Stimulated activated CD4-positive, alpha-beta T cell treated with anti-CD3 and anti-CD28 coated beads, Interleukin-4, amount 100 ng/mL, for 24 hours (primary cell): Measurements from ENCODE around the gene ACYP2.
"Not testable (repeated sequence)": the region's sequence is repeated elsewhere in the genome, so short reads cannot be mapped to it uniquely, and the experiment has no call there.

ENCODE experiments used
- DNase-seq: peaks from one replicate; pipeline ENCODE4 v3.0.0-alpha.2; 2020

Gene ACYP2

DNA sequence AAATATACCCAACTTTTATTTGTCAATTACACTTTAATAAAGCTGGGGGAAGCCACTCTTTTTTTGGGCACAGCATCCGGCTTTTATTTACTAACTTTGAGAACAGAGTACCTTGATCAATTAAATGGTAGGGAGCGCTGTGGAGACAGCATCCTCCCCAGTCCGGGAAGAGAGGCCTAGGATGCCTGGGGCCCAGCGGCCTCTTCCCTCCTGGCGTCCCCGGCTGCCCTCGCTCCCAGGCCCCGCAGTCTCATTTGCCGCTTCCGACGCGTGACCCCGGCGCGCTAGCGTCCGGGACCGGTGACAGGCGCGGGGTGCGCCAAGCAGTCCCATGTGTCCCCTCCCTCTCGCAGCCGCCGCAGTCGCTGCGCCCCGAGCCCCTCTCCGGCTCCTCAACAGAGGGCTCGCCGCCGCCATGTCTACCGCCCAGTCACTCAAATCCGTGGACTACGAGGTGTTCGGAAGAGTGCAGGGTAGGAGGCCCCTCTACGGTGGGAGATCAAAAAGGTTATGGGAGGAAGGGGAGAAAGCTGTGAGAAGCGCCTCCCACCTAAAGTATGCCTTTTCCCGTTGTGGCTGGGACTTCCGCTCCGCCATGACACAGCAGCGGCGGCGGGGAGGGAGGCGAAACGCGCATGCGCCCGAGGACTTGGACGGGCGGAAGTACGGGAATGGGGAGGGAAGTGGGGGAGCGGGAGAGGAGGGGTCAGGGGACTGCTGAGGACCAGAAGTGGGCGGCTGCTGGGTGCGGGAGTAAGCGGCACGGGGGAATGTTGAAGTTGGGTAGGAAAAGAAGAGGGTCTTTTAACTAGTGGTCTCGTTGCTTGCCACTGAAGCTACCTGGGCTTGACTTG lies at the start of gene ACYP2:
ACYP2 (plus strand) TSS at position 332 of the 854 bp plus-strand sequence.
- DNase-seq = peak; percentile 96

DNA sequence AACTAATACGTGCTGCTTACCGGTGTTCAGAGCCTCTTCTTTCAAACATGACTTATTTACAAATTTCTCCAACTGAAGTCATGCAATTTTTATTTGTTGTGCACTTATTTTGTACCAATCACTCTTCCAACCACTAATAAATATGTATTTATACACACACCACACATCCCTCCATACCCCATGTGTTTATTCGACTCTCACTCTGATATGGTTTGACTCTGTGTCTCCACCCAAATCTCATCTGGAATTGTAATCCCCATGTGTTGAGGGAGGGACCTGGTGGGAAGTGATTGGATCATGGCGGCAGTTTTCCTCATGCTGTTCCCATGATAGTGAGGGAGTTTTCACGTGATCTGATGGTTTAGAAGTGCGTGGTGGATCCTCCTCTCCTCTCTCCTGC lies 49.5 kb upstream of the ACYP2 start:
- no peak for DNase-seq

DNA sequence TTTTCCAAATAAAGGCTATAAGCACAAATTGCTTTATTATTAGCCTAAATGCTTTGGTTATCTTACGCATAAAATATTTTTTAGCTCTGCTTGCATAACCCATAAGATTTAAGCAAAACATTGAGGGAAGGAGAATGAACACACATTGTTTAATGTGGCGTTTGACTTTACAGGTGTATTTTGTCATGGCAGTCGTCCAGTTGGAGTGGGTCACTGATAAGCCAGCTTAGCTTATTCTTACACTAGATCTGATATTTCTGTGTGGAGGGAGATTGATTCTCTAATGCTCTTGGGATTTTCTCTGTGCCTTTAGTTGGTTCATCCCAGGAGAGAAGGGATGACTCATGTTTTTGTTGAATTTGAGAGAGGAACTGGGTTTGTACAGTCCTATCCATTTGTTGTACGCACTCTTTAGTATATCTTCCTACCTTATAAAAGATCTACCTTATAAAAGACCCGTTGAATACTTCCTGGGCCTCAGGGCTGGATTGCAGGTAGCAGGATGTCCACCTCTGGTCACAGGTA lies 47.5 kb upstream of the ACYP2 start:
- no peak for DNase-seq

DNA sequence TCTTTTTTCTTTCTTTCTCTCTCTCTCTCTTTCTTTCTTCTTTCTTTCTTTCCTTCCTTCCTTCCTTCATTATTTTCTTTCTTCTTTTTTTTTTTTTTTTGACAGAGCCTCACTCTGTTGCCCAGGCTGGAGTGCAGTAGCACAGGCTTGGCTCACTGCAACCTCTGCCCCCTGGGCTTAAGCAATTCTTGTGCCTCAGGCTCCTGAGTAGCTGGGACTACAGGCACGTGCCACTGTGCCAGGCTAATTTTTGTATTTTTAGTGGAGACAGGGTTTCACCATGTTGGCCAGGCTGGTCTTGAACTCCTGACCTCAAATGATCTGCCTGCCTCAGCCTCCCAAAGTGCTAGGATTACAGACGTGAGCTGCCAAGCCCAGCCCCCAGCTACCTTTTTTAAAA lies 42.9 kb upstream of the ACYP2 start:
- not testable (repeated sequence) for DNase-seq

DNA sequence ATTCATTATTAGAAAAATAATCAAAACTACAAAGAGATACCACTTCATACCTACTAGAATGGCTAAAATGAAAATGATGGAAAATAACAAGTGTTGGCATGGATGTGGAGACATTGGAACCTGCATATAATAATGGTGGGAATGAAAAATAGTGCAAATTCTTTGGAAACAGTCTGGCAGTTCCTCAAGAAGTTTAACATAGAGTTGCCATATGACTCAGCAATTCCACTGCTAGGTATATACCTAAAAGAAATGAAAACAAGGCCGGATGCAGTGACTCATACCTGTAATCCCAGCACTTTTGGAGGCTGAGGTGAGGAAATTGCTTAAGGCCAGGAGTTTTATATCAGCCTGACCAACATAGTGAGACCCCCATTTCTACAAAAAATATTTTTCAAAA lies 41.6 kb upstream of the ACYP2 start:
- no peak for DNase-seq

DNA sequence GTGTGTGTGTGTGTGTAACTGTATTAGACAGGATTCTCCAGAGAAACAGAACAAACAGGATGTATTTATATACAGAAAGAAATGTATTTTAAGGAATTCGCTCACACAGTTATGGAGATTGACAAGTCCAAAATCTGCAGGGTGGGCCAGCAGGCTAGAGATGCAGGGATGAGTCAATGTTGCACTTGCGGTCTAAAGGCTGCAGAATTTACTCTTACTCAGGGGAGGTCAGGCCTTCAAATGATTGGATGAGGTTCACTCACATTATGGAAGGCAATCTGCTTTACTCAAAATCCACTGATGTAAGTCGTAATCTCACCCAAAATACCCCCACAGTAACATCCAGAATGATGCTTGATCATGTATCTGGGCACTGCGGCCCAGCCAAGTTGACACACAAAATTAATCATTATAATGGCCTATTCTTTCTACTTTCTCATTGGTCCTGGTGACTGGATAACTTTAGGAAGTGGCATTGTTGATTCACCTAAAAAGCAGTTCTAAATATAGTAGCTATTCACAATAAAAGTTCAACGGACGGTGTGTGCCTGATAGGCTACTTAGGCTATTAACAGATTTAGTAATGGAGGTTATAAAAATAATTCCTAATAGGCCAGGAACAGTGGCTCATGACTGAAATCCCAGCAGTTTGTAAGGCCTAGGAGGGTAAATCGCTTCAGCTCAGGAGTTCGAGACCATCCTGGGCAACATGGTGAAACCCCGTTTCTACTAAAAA lies 40.6 kb upstream of the ACYP2 start:
- DNase-seq = no peak

DNA sequence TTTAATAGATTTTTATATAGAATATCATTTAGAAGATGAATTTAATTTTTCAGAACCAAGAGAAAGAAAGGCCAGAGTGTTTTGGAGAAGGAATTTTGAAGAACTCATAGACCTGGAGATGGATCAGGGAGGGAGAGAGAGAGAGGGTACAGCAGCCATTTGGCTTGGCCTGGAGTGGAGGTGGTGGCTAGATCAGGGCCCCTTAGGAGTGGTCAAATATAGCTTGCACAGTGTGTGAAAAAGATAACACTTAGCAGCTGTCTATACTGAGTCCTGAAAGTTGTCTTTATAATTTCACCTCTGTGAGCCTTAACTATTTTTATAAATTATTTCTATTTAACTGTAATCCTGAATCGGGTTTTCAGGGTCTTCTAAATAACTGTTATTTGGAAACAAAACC lies 38.8 kb upstream of the ACYP2 start:
- DNase-seq = no peak

DNA sequence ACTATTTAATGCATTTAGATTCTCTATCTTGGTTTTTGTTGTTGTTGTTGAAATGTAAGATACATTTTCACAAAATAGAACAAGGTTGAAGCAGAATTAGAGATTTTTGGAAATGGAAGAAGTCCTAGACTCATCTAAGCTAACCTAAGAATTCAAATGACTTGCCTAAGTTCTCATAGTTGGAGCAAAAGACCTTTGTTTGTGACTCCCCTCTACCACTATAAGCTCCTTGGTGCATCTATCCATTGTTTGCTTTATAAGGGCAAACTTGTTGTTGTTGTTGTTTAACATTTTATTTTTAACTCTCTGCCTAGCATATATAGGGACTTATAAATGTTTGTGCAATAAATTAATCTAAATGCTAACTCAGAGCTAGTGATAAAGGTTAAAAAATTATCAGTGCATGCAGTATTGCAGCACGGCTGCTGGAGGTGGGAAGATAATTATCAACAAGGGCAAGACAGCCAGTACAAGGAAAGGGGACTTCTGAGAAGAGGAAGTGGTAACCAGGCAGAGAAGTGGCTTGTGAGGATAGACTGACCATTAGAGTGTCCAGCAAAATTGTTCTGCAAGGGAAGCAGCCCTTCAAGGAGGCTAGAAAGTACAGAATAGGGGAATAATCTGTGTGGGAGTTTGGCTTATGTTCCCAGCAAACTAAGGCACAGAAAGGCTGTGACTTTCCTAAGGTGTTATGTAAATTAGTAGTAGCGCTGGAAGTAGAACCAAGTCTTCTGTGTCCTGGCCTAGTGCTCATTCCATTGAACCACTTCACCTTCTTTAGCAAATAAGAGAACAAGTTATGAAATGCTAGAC lies 38.1 kb upstream of the ACYP2 start:
- DNase-seq = no peak

GRCh38 chr2:54079331-54079730 lies 36.1 kb upstream of the ACYP2 start:
- DNase-seq = no peak

DNA sequence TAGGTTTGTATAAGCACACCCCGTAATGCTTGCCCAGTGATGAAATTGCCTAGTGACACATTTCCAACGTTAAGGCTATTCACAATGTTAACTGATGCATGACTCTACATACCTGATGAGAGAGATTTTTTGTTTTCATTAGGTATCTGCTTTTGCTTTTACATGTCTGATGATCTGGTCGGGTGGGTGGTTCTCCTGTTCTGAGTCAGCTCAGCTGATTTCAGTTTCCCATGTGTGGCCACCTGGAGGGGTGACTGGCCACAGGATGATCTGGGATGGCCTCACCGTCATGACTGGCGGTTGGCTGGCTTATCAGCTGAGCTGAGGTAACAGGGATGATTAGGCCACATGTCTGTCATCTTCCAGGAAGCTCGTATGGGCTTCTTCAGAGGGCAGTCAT lies 33.8 kb upstream of the ACYP2 start:
- peak; percentile 43 for DNase-seq

DNA sequence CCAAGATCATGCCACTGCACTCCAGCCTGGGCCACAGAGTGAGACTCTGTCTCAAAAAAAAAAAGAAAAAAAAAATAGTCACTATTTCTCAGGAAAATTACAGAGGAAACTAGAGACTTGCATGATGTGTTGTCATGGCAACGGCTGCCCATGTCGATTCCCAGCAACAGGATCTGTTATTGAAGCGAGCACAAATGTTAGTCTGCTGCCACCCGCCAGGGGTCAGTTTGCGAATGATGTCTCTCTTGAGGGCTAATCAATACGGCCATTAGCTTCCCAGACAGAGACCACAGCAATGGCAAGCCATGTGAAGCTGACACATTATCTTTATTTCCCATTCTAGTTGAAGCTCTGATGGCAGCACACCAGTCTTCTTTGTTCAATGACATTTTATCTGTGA lies 32.4 kb upstream of the ACYP2 start:
- no peak for DNase-seq

GRCh38 chr2:54083445-54083844 lies 32.0 kb upstream of the ACYP2 start:
- DNase-seq = no peak

GRCh38 chr2:54084600-54084999 lies 30.8 kb upstream of the ACYP2 start:
- no peak for DNase-seq

DNA sequence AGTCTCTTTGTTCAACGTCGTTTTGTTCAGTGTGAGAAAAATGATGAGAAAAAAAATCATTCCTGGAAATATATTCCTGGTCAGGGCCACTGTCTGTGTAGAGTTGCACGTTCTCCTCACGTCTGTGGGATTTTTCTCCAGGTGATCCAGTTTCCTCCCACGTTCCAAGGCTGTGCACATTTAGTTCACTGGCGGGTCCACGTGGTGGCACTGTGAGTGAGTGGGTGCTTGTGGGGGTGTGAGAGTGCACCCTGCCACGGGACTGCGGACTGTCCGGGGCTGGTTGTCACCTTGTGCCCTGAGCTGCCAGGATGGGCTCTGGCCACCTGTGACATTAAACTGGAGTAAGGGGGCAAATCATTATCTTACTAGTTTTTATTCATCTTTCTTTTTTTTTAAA lies 30.3 kb upstream of the ACYP2 start:
- no peak for DNase-seq

- DNase-seq = no peak
Measured at GRCh38 chr2:54086157-54086556, 29.3 kb upstream of the ACYP2 start.

DNA sequence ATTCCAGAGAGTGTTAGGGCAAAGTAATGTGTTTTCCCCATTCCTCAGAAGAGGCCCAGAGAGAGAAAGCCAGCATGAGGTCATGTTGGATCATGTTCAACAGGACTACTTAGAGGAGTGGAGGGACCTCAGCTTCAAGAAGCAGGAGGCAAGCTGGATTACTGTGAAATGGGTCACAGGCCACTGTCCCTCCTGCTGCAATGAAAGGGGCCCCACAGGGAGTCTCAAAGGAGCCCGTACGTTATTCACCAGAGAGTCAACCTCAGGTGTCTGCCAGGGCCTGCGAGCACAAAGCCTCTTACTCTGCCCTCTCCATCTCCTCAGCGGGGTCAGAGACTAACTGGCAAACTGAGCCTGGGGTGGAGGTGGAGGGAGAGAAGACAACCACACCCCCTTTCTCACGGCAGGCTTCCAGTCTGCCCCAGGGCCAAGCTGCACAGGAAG lies 27.2 kb upstream of the ACYP2 start:
- no peak for DNase-seq

DNA sequence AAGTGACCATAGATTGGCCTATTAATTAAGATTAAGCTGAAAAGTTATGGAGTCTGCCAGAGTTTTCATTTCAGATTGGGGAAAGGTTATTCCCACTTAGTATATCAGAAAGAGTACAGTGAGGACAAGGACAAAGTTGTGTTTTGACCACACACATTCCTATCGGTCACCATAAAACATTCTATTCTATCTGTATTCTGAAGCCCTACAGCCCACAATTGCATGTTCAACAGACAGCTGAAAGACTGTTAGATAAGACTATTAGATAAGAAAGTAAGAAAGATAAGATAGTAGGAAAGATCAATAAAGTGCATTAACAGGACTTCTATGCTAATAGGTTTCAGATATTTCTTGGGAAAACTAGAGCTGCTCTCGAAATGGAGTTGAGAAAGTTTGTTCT lies 26.7 kb upstream of the ACYP2 start:
- DNase-seq = no peak

GRCh38 chr2:54090521-54091117 lies 24.8 kb upstream of the ACYP2 start:
- no peak for DNase-seq

DNA sequence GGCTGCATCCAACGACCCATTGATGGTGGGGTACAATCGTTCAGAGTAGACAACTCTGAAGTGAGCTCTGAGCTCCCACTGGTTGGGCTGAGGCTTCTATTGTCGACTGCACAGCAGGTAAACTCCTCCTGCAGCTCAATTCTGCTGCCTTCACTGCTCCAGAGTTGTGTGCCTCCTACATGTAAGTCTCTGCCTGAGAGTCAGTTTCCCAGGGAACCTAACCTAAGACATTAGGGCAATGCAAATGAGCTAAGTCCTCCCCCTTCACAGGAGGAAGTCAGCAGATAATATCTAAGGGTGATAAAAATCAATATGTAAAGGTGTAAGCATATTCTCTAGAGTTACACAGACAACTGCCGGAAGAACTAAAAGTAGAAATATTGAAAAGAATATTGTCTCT lies 22.5 kb upstream of the ACYP2 start:
- DNase-seq = no peak

- not testable (repeated sequence) for DNase-seq
Measured at GRCh38 chr2:54095406-54095805, 20.0 kb upstream of the ACYP2 start.

DNA sequence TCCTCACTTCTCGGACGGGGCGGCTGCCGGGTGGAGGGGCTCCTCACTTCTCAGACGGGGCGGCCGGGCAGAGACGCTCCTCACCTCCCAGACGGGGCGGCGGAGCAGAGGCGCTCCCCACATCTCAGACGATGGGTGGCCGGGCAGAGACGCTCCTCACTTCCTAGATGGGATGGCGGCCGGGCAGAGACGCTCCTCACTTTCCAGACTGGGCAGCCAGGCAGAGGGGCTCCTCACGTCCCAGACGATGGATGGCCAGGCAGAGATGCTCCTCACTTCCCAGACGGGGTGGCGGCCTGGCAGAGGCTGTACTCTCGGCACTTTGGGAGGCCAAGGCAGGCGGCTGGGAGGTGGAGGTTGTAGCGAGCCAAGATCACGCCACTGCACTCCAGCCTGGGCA lies 19.3 kb upstream of the ACYP2 start:
- not testable (repeated sequence) for DNase-seq

DNA sequence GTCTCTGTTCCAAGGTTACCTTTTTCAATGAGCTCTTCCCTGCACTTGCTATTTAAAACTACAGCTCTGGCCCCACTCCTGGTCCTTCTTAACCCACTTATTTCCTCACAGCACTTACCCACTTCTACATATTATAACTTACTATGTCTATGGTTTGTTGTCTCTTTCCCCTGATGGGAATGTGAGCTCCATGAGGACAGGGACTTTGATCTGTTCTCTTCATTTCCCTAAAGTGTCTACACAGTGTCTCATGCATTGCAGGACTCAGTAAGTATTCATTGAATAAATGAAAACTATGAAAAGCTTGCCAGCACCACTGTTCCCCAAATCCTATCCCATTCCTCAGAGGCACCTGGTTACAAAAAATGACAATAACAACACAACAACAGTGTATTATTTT lies 18.3 kb upstream of the ACYP2 start:
- no peak for DNase-seq

- no peak for DNase-seq
Measured at GRCh38 chr2:54099370-54099769, 16.0 kb upstream of the ACYP2 start.
